Effector memory CD4-positive, alpha-beta T cell (primary cell): Measurements from ENCODE around the gene BGLAP.

ENCODE experiments used
- DNase-seq, 3 donors: peaks; one replicate each; pipeline ENCODE4 v3.0.0-alpha.2; 2020
- H3K27ac ChIP-seq: 2 replicates; pipeline ENCODE4 v1.7.0; 2013; ENCODE audit warnings: mild to moderate bottlenecking, low read length, moderate library complexity; ENCODE audit not compliant: insufficient read depth, poor library complexity, severe bottlenecking
- H3K27me3 ChIP-seq: replicated peaks from 2 replicates; pipeline ENCODE4 v1.7.0; 2013; ENCODE audit warnings: mild to moderate bottlenecking, low read length; ENCODE audit not compliant: insufficient read depth, control insufficient read depth, poor library complexity, severe bottlenecking
- H3K36me3 ChIP-seq: 2 replicates; pipeline ENCODE4 v1.7.0; 2013; ENCODE audit warnings: mild to moderate bottlenecking, low read length, moderate library complexity; ENCODE audit not compliant: control insufficient read depth, insufficient read depth
- H3K4me1 ChIP-seq: 2 replicates; pipeline ENCODE4 v1.7.0; 2013; ENCODE audit warnings: low read length, mild to moderate bottlenecking; ENCODE audit not compliant: control insufficient read depth, insufficient read depth, poor library complexity, severe bottlenecking
- H3K4me3 ChIP-seq: 2 replicates; pipeline ENCODE4 v1.7.0; 2013; ENCODE audit warnings: low read length, low read depth, mild to moderate bottlenecking; ENCODE audit not compliant: insufficient read depth, poor library complexity, severe bottlenecking
- H3K9me3 ChIP-seq: 2 replicates; pipeline ENCODE4 v1.7.0; 2013; ENCODE audit warnings: mild to moderate bottlenecking, low read length, moderate library complexity; ENCODE audit not compliant: control insufficient read depth

The BGLAP gene

GRCh38 chr1:156284757-156285156 is 42.8 kb downstream of the BGLAP start:
- no peak for DNase-seq
- Histone ChIP-seq H3K27ac (no peak overlapping the region), H3K4me3 (no peak overlapping the region), H3K36me3 (peaks cover 11% of the 10 kb centered on the region), H3K4me1 (peaks cover 18% of the 10 kb centered on the region), H3K9me3 (no peaks in the 10 kb centered on the region), H3K27me3 (no peaks in the 10 kb centered on the region)

GRCh38 chr1:156285437-156285836 is 43.5 kb downstream of the BGLAP start:
- Histone ChIP-seq H3K4me1 (peaks cover 18% of the 10 kb centered on the region), H3K27me3 (no peaks in the 10 kb centered on the region), H3K9me3 (no peaks in the 10 kb centered on the region), H3K27ac (no peak overlapping the region), H3K4me3 (no peak overlapping the region), H3K36me3 (peaks cover 11% of the 10 kb centered on the region)
- DNase-seq: no peak

DNA sequence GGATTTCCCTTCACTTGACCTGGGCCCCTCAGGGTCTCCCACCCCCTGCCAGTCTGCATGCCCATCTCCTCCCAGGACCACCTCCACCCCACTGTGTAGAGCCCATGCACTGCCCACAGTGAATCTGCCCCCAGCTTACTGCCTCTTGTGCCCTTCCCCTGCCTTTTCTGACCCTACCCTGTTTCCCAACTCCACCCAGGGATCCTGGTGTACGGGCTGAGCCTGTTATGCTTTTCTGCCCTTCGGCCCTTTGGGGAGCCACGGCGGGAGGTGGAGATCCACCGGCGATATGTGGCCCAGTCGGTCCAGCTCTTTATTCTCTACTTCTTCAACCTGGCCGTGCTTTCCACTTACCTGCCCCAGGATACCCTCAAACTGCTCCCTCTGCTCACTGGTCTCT is 44.1 kb downstream of the BGLAP start:
- Histone ChIP-seq H3K9me3 (no peaks in the 10 kb centered on the region), H3K27ac (no peak overlapping the region), H3K27me3 (no peaks in the 10 kb centered on the region), H3K4me1 (peaks cover 16% of the 10 kb centered on the region), H3K36me3 (peaks cover 11% of the 10 kb centered on the region), H3K4me3 (no peak overlapping the region)
- no peak for DNase-seq

GRCh38 chr1:156289857-156290256 is 47.9 kb downstream of the BGLAP start:
- DNase-seq: no peak
- no peaks in the 10 kb centered on the region for H3K9me3 ChIP-seq
- no peak overlapping the region for H3K4me3 ChIP-seq
- H3K27ac ChIP-seq: no peak overlapping the region
- H3K27me3 ChIP-seq: no peaks in the 10 kb centered on the region
- peaks cover 6% of the 10 kb centered on the region for H3K4me1 ChIP-seq
- H3K36me3 ChIP-seq: peaks cover 15% of the 10 kb centered on the region

DNA sequence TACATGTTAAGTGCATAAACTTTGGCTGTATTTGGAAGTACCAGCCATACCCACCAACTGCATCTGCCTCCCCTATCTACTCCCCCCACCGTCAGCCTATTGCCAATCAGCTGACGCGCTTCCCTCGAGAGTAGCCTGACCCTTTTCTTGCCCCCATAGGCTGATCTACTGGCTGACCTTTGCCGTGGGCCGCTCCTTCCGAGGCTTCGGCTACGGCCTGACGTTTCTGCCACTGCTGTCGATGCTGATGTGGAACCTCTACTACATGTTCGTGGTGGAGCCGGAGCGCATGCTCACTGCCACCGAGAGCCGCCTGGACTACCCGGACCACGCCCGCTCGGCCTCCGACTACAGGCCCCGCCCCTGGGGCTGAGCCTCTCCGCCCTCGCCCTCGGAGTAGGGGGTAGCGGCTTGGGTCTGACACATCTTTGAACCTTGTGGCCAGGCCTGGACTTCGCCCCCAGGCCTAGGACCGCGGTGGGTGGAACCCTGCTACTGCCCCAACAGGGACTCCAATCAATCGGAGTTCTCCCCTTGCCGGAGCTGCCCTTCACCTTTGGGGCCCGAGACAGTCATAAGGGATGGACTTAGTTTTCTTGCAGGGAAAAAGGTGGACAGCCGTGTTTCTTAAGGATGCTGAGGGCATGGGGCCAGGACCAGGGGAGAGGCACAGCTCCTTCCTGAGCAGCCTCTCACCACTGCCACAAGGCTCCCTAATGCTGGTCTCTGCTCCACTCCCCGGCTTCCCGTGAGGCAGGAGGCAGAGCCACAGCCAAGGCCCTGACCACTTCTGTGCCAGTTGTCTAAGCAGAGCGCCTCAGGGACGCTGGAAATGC is 49.5 kb downstream of the BGLAP start:
- Histone ChIP-seq H3K9me3 (no peaks in the 10 kb centered on the region), H3K36me3 (peaks cover 11% of the 10 kb centered on the region), H3K4me1 (peaks cover 13% of the 10 kb centered on the region), H3K4me3 (no peak overlapping the region), H3K27me3 (no peaks in the 10 kb centered on the region), H3K27ac (no peak overlapping the region)
- DNase-seq: no peak
